HCT116 (cell line): ENCODE measurements around the gene POP4. TPM values are rescaled to one million over a fixed set of nuclear protein-coding genes. Genes with fewer than 3 reads are reported as not detected.
A peak's percentile ranks its signal among the peaks of the same experiment; 100 is the strongest.

ENCODE experiments used
- ATAC-seq: fragments of 200-7000 bp; cut with Tn5 transposase; 2 replicates; pipeline ENCODE4 v1.9.1; 2020; ENCODE audit warnings: mild to moderate bottlenecking, moderate library complexity
- BruUV-seq: library from RNA; stranded (reverse); fragments of 400-500 nt; replicated peaks from 2 replicates; lab custom pipeline; 2021; lab: Mats Ljungman, UMichigan
- CTCF ChIA-PET: fragments of 300-600 bp; sonication (Branson Sonifier 250); formaldehyde crosslinking; loops from one replicate; lab custom pipeline; 2021; ENCODE audit warnings: antibody characterized with exemption; lab: Charles Lee
- POLR2A ChIA-PET: fragments of 300-600, 350-600 bp; sonication (Branson Sonifier 250); formaldehyde crosslinking; loops from one replicate; lab custom pipeline; 2021; ENCODE audit warnings: antibody characterized with exemption; lab: Charles Lee
- RAD21 ChIA-PET, 2 experiments: fragments of 300-600 bp; sonication (Branson Sonifier 250); formaldehyde crosslinking; loops; one replicate each; lab custom pipeline; 2023; ENCODE audit warnings: low total read pairs in 2 of 2; ENCODE audit not compliant: uncharacterized antibody in 2 of 2, unreplicated experiment in 2 of 2, low non-redundant PET in 1 of 2; lab: Charles Lee
- DNase-seq: peaks from one replicate; pipeline ENCODE4 v3.0.0-alpha.2; 2010; ENCODE audit warnings: low read depth, low spot score
- H2AFZ ChIP-seq: fragments of 200-600 bp; shearing (Covaris generic), sonication (generic); 2 replicates; pipeline ENCODE4 v1.6.1; 2017; ENCODE audit warnings: low read depth, mixed run types, mixed read lengths, antibody characterized with exemption, low read length; ENCODE audit not compliant: poor library complexity, severe bottlenecking
- H3K27ac ChIP-seq: 2 replicates; pipeline ENCODE4 v1.5.1; 2012; ENCODE audit warnings: low read depth, low read length
- H3K27me3 ChIP-seq: fragments of 200-600 bp; sonication (generic); 2 replicates; pipeline ENCODE4 v1.6.1; 2016; ENCODE audit warnings: mixed run types, low read length, mixed read lengths; ENCODE audit not compliant: insufficient read depth
- H3K36me3 ChIP-seq, 2 experiments: fragments of 200-500 bp in 1 of 2; fragments of 200-600 bp in 1 of 2; sonication (Bioruptor generic) in 1 of 2; sonication (generic) in 1 of 2; 2 replicates each; pipeline versions ENCODE4 v1.5.1 to v1.6.1; 2014 to 2016; ENCODE audit warnings: low read length in 2 of 2, inconsistent platforms in 1 of 2, mixed read lengths in 1 of 2, mixed run types in 1 of 2; ENCODE audit not compliant: insufficient read depth in 2 of 2, control insufficient read depth in 1 of 2
- H3K4me1 ChIP-seq, 2 experiments: fragments of 200-600 bp in 1 of 2; sonication (generic) in 1 of 2; 2 replicates each; pipeline versions ENCODE4 v1.5.1 to v1.6.1; 2012 to 2017; ENCODE audit warnings: low read length in 2 of 2, inconsistent platforms in 1 of 2, mild to moderate bottlenecking in 1 of 2, mixed read lengths in 1 of 2, mixed run types in 1 of 2, moderate library complexity in 1 of 2; ENCODE audit not compliant: insufficient read depth in 2 of 2, control insufficient read depth in 1 of 2
- H3K4me2 ChIP-seq: fragments of 200-600 bp; sonication (generic); 2 replicates; pipeline ENCODE4 v1.6.1; 2017; ENCODE audit warnings: mixed run types, low read length, mixed read lengths
- H3K4me3 ChIP-seq, 2 experiments: fragments of 200-600 bp in 1 of 2; sonication (generic) in 1 of 2; replicated peaks in 1 of 2; 2 replicates each; pipeline ENCODE4 v1.5.1; 2011 to 2016; ENCODE audit warnings: low read length in 2 of 2, control low read depth in 1 of 2, low read depth in 1 of 2, mild to moderate bottlenecking in 1 of 2, mixed read lengths in 1 of 2, mixed run types in 1 of 2
- H3K79me2 ChIP-seq: fragments of 200-600 bp; sonication (generic); 2 replicates; pipeline ENCODE4 v1.6.1; 2017; ENCODE audit warnings: mild to moderate bottlenecking, mixed run types, low read length, moderate library complexity, mixed read lengths; ENCODE audit not compliant: insufficient read depth
- H3K9ac ChIP-seq: fragments of 200-600 bp; sonication (generic); 2 replicates; pipeline ENCODE4 v1.6.1; 2016; ENCODE audit warnings: low read length, mixed read lengths
- H3K9me2 ChIP-seq: fragments of 200-600 bp; sonication (generic), shearing (Covaris generic); 2 replicates; pipeline ENCODE4 v1.6.1; 2017; ENCODE audit warnings: mixed run types, mild to moderate bottlenecking, moderate library complexity; ENCODE audit not compliant: insufficient read depth
- H3K9me3 ChIP-seq, 2 experiments: fragments of 200-500 bp in 1 of 2; fragments of 200-600 bp in 1 of 2; sonication (Bioruptor generic) in 1 of 2; sonication (generic) in 1 of 2; 2 replicates each; pipeline ENCODE4 v1.6.1; 2014 to 2017; ENCODE audit warnings: low read length in 2 of 2, mixed read lengths in 2 of 2, inconsistent platforms in 1 of 2, low read depth in 1 of 2, mild to moderate bottlenecking in 1 of 2, mixed run types in 1 of 2, moderate library complexity in 1 of 2; ENCODE audit not compliant: control insufficient read depth in 1 of 2, insufficient read depth in 1 of 2
- H4K20me1 ChIP-seq: fragments of 200-600 bp; sonication (generic), shearing (Covaris generic); 2 replicates; pipeline ENCODE4 v1.6.1; 2017; ENCODE audit warnings: mixed run types, mild to moderate bottlenecking, moderate library complexity; ENCODE audit not compliant: insufficient read depth
- ATF3 ChIP-seq: IDR thresholded peaks from 2 replicates; pipeline ENCODE4 v1.6.1; 2012
- CEBPB ChIP-seq: IDR thresholded peaks from 2 replicates; pipeline ENCODE4 v1.6.1; 2012; ENCODE audit warnings: low read depth
- CTCF ChIP-seq, 3 experiments: fragments of 200-600 bp in 1 of 3; sonication (generic) in 1 of 3; IDR thresholded peaks in 2 of 3; conservative IDR thresholded peaks in 1 of 3; 2 replicates each; pipeline ENCODE4 v1.5.1; 2012 to 2017; ENCODE audit warnings: low read depth in 2 of 3, low read length in 2 of 3, antibody characterized with exemption in 1 of 3, borderline replicate concordance in 1 of 3, control low read depth in 1 of 3, mild to moderate bottlenecking in 1 of 3, mixed read lengths in 1 of 3, mixed run types in 1 of 3, moderate library complexity in 1 of 3; ENCODE audit not compliant: insufficient read depth in 1 of 3
- EGR1 ChIP-seq: IDR thresholded peaks from 2 replicates; pipeline ENCODE4 v1.6.1; 2012; ENCODE audit warnings: low read depth
- ELF1 ChIP-seq: IDR thresholded peaks from 2 replicates; pipeline ENCODE4 v1.6.1; 2012; ENCODE audit warnings: low read depth, borderline replicate concordance
- EZH2 ChIP-seq: fragments of 200-600 bp; sonication (generic); IDR thresholded peaks from 2 replicates; pipeline ENCODE4 v1.6.1; 2017; ENCODE audit warnings: antibody characterized with exemption, mixed run types
- FOSL1 ChIP-seq: IDR thresholded peaks from 2 replicates; pipeline ENCODE4 v1.6.1; 2012; ENCODE audit warnings: low read depth
- JUND ChIP-seq: IDR thresholded peaks from 2 replicates; pipeline ENCODE4 v1.6.1; 2012
- RAD21 ChIP-seq: IDR thresholded peaks from 2 replicates; pipeline ENCODE4 v1.6.1; 2012; ENCODE audit warnings: low read depth, mild to moderate bottlenecking
- SIN3A ChIP-seq: IDR thresholded peaks from 2 replicates; pipeline ENCODE4 v1.6.1; 2012; ENCODE audit warnings: low read depth
- YY1 ChIP-seq: IDR thresholded peaks from 2 replicates; pipeline ENCODE4 v1.6.1; 2011; ENCODE audit warnings: low read length, low read depth, moderate library complexity, mild to moderate bottlenecking; ENCODE audit not compliant: insufficient replicate concordance; ENCODE audit errors: extremely low read depth
- ZNF274 ChIP-seq: fragments of 200-500 bp; sonication (Bioruptor generic); IDR thresholded peaks from 2 replicates; pipeline ENCODE4 v1.6.1; 2014; ENCODE audit warnings: mild to moderate bottlenecking, low read depth, low read length, inconsistent platforms
- intact Hi-C: fragments of 100-400 bp; cut with micrococcal nuclease; formaldehyde crosslinking; loops from 2 replicates; pipeline ENCODE4 v1.10.0; 2022
- total RNA-seq: library from RNA; stranded (reverse); gene quantifications from one replicate; pipeline ENCODE4 v1.2.1, GENCODE V29; 2021; ENCODE audit not compliant: unreplicated experiment
- TF ChIP-seq, protein P1 (sequence below): IDR thresholded peaks from 2 replicates; pipeline ENCODE4 v1.6.1; 2012

POP4 gene
- total RNA-seq, 1 experiment from 2014 or later, result 61.2 TPM

GRCh38 chr19:29660835-29661234 lies 54.8 kb downstream of the POP4 start:
- H3K4me1 ChIP-seq, result peaks cover 19 to 34% of the 10 kb centered on the region in 2 experiments
- TF ChIP-seq CTCF (IDR thresholded peaks at IDR 0.05 in 2 of 3, conservative IDR thresholded peaks at IDR 0.05 in 1 of 3; ENCODE audit: borderline replicate concordance in 1 of 3, insufficient read depth in 1 of 3, low read depth in 2 of 3, low read length in 2 of 3), result no peak
- TF ChIP-seq YY1, result no peak
- TF ChIP-seq SIN3A, result no peak
- TF ChIP-seq ZNF274, result no peak
- TF ChIP-seq, all 23 proteins: peak for 0
- no peaks in the 10 kb centered on the region for H3K9me3 ChIP-seq
- ChIA-PET CTCF (no interaction called here), RAD21 (no interaction called here), POLR2A (no interaction called here)
- intact Hi-C loops, result no loop called here
- DNase-seq (no peak), ATAC-seq (no peak)
- no peak overlapping the region for H3K27ac ChIP-seq
- no peak overlapping the region for H3K4me2 ChIP-seq
- H4K20me1 ChIP-seq, result no peaks in the 10 kb centered on the region
- no peaks in the 10 kb centered on the region for H3K9me2 ChIP-seq
- H3K36me3 ChIP-seq, result no peaks in the 10 kb centered on the region
- no peaks in the 10 kb centered on the region for H3K79me2 ChIP-seq
- no peaks in the 10 kb centered on the region for H3K27me3 ChIP-seq
- no peak overlapping the region for H3K9ac ChIP-seq
- H2AFZ ChIP-seq, result no peak overlapping the region
- no TSS peak for BruUV-seq
- no peak overlapping the region for H3K4me3 ChIP-seq

DNA sequence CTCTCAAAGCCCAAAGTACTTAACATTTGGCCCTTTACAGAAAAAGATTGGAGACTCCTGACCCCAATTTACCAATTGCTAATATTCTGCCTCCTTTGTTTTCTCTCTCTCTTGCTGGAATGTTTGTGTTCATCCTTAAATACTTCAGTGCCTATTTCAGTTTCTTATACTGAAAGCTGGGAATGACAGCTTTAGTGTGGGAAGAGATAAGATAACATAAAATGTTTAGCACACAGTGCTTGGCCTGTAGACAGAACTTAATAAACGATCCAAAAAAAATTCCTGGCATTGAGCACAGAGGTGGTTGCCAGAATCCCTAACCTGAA lies 56.2 kb downstream of the POP4 start:
- Histone ChIP-seq H3K36me3 (no peaks in the 10 kb centered on the region), H3K9ac (peak overlapping the region; percentile 32; the same call in 1 of the 2 replicates), H3K27me3 (no peaks in the 10 kb centered on the region), H3K4me2 (peak overlapping the region; percentile 53), H3K4me3 (no peak overlapping the region), H2AFZ (no peak overlapping the region), H3K9me3 (no peaks in the 10 kb centered on the region), H3K9me2 (no peaks in the 10 kb centered on the region), H3K79me2 (no peaks in the 10 kb centered on the region), H4K20me1 (no peaks in the 10 kb centered on the region), H3K4me1 (peaks cover 28 to 43% of the 10 kb centered on the region in 2 experiments), H3K27ac (peak overlapping the region; percentile 24; the same call in 1 of the 2 replicates)
- ATAC-seq (no peak), DNase-seq (no peak)
- TF ChIP-seq CEBPB, result no peak
- no peak for TF ChIP-seq ATF3
- no peak for TF ChIP-seq YY1
- TF ChIP-seq, protein P1, sequence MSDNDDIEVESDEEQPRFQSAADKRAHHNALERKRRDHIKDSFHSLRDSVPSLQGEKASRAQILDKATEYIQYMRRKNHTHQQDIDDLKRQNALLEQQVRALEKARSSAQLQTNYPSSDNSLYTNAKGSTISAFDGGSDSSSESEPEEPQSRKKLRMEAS, result no peak
- no peak for TF ChIP-seq FOSL1
- TF ChIP-seq JUND, result no peak
- TF ChIP-seq RAD21, result no peak
- no peak for TF ChIP-seq CTCF (IDR thresholded peaks at IDR 0.05 in 2 of 3, conservative IDR thresholded peaks at IDR 0.05 in 1 of 3; ENCODE audit: borderline replicate concordance in 1 of 3, insufficient read depth in 1 of 3, low read depth in 2 of 3, low read length in 2 of 3)
- TF ChIP-seq EZH2, result no peak
- TF ChIP-seq EGR1, result no peak
- no peak for TF ChIP-seq ELF1
- TF ChIP-seq SIN3A, result no peak
- BruUV-seq, result no TSS peak
- intact Hi-C loops, result no loop called here
- ChIA-PET CTCF (interaction anchor here (1.1 to 1.3 kb wide), 2 partner anchors 9 to 52 kb away, joined by 3 to 5 read pairs; no protein-coding TSS in a partner anchor), POLR2A (no interaction called here), RAD21 (interaction anchor here in 1 of 2 experiments (1.8 kb wide), 1 partner anchor 56 kb away, joined by 4 read pairs; the partner anchor contains the start of gene POP4)
